Activated T-cell treated with anti-CD3 and anti-CD28 coated beads for 24 hours (primary cell): ENCODE data around the gene NUP153.
"Not testable (repeated sequence)": the region's sequence is repeated elsewhere in the genome, so short reads cannot be mapped to it uniquely, and the experiment has no call there.

Experiments
- DNase-seq: peaks from one replicate; pipeline ENCODE4 v3.0.0-alpha.2; 2020; ENCODE audit warnings: low read depth

NUP153 gene

GRCh38 chr6:17600527-17601385 is 106.0 kb downstream of the NUP153 start:
- DNase-seq, result peak; percentile 23

- DNase-seq, result peak; percentile 96
These were observed 106.7 kb downstream of the NUP153 start, which contains the start of gene FAM8A1 for GRCh38 chr6:17599877-17600526. TSS of gene FAM8A1 (plus strand) at chr6:17600302. CDS start at chr6:17600410, 108 bp downstream.

- no peak for DNase-seq
These were observed 110.6 kb downstream of the NUP153 start for GRCh38 chr6:17596085-17596484.

GRCh38 chr6:17593246-17593645 is 113.5 kb downstream of the NUP153 start:
- DNase-seq, result no peak

GRCh38 chr6:17591287-17591686 is 115.4 kb downstream of the NUP153 start:
- no peak for DNase-seq

GRCh38 chr6:17589406-17590096 is 117.2 kb downstream of the NUP153 start:
- DNase-seq, result no peak

- DNase-seq, result no peak
These were observed 118.7 kb downstream of the NUP153 start for GRCh38 chr6:17588011-17588410.

GRCh38 chr6:17586623-17587022 is 120.1 kb downstream of the NUP153 start:
- not testable (repeated sequence) for DNase-seq

- no peak for DNase-seq
These were observed 120.8 kb downstream of the NUP153 start for GRCh38 chr6:17585766-17586490.

- DNase-seq, result no peak
These were observed 122.4 kb downstream of the NUP153 start for GRCh38 chr6:17584241-17584803.

- no peak for DNase-seq
These were observed 122.9 kb downstream of the NUP153 start for GRCh38 chr6:17583811-17584210.

- DNase-seq, result not testable (repeated sequence)
These were observed 125.4 kb downstream of the NUP153 start for GRCh38 chr6:17581282-17581681.

GRCh38 chr6:17580518-17581048 is 126.1 kb downstream of the NUP153 start:
- no peak for DNase-seq

- no peak for DNase-seq
These were observed 129.7 kb downstream of the NUP153 start for GRCh38 chr6:17577059-17577458.

GRCh38 chr6:17574866-17575560 is 131.7 kb downstream of the NUP153 start:
- no peak for DNase-seq

GRCh38 chr6:17565399-17565798 is 141.3 kb downstream of the NUP153 start:
- no peak for DNase-seq
